Measurements from ENCODE around the gene SETD3. TPM values are rescaled to one million over a fixed set of nuclear protein-coding genes. Genes with fewer than 3 reads are reported as not detected.
A peak's percentile ranks its signal among the peaks of the same experiment; 100 is the strongest.

SETD3 gene
- total RNA-seq, 1 donor from 2014 or later = 60.6 TPM

GRCh38 chr14:99415496-99416281, 65.0 kb downstream of the SETD3 start:
- Mint-ChIP-seq H3K9me3 (no peaks in the 10 kb centered on the region), H3K36me3 (ENCODE audit: low read depth) (peaks cover 16% of the 10 kb centered on the region), H3K4me1 (ENCODE audit: low read depth) (peaks cover 26% of the 10 kb centered on the region), H3K4me3 (no peak overlapping the region), H3K27ac (no peak overlapping the region), H3K27me3 (ENCODE audit: insufficient read depth) (no peaks in the 10 kb centered on the region)
- intact Hi-C loops (cut with micrococcal nuclease) = loop anchor here (1.0 to 10.0 kb wide), 6 partner anchors 22 to 1277 kb away; partner anchors contain the start of gene BCL11B
- peak; percentile 55 for DNase-seq (ENCODE audit: low spot score)

- H3K9me3 Mint-ChIP-seq = no peaks in the 10 kb centered on the region
- no peak overlapping the region for H3K27ac Mint-ChIP-seq
- no peak overlapping the region for H3K4me3 Mint-ChIP-seq
- peaks cover 16% of the 10 kb centered on the region for H3K36me3 Mint-ChIP-seq (ENCODE audit: low read depth)
- no peaks in the 10 kb centered on the region for H3K27me3 Mint-ChIP-seq (ENCODE audit: insufficient read depth)
- intact Hi-C loops (cut with micrococcal nuclease) = loop anchor here (2.0 to 10.0 kb wide), 2 partner anchors 179 to 1275 kb away; no protein-coding TSS in a partner anchor
- no peak for DNase-seq (ENCODE audit: low spot score)
- H3K4me1 Mint-ChIP-seq (ENCODE audit: low read depth) = peaks cover 26% of the 10 kb centered on the region
Observed at GRCh38 chr14:99413911-99414310, 66.7 kb downstream of the SETD3 start.

GRCh38 chr14:99413172-99413571, 67.5 kb downstream of the SETD3 start:
- no peaks in the 10 kb centered on the region for H3K9me3 Mint-ChIP-seq
- intact Hi-C loops (cut with micrococcal nuclease) = loop anchor here (10.0 kb wide), 1 partner anchor 178 kb away; no protein-coding TSS in a partner anchor
- no peak for DNase-seq (ENCODE audit: low spot score)
- no peaks in the 10 kb centered on the region for H3K27me3 Mint-ChIP-seq (ENCODE audit: insufficient read depth)
- H3K27ac Mint-ChIP-seq = no peak overlapping the region
- peaks cover 15% of the 10 kb centered on the region for H3K36me3 Mint-ChIP-seq (ENCODE audit: low read depth)
- no peak overlapping the region for H3K4me3 Mint-ChIP-seq
- peaks cover 19% of the 10 kb centered on the region for H3K4me1 Mint-ChIP-seq (ENCODE audit: low read depth)

GRCh38 chr14:99412117-99413061, 68.3 kb downstream of the SETD3 start:
- Mint-ChIP-seq H3K27me3 (ENCODE audit: insufficient read depth) (no peaks in the 10 kb centered on the region), H3K4me1 (ENCODE audit: low read depth) (peaks cover 16% of the 10 kb centered on the region), H3K4me3 (no peak overlapping the region), H3K9me3 (no peaks in the 10 kb centered on the region), H3K27ac (peak overlapping the region; percentile 14), H3K36me3 (ENCODE audit: low read depth) (peaks cover 16% of the 10 kb centered on the region)
- intact Hi-C loops (cut with micrococcal nuclease) = loop anchor here (10.0 kb wide), 1 partner anchor 178 kb away; no protein-coding TSS in a partner anchor
- no peak for DNase-seq (ENCODE audit: low spot score)

- H3K27ac Mint-ChIP-seq = no peak overlapping the region
- H3K36me3 Mint-ChIP-seq (ENCODE audit: low read depth) = peaks cover 15% of the 10 kb centered on the region
- DNase-seq (ENCODE audit: low spot score) = no peak
- peaks cover 12% of the 10 kb centered on the region for H3K4me1 Mint-ChIP-seq (ENCODE audit: low read depth)
- no peaks in the 10 kb centered on the region for H3K9me3 Mint-ChIP-seq
- no peaks in the 10 kb centered on the region for H3K27me3 Mint-ChIP-seq (ENCODE audit: insufficient read depth)
- H3K4me3 Mint-ChIP-seq = no peak overlapping the region
- intact Hi-C loops (cut with micrococcal nuclease) = loop anchor here (10.0 kb wide), 1 partner anchor 175 kb away; no protein-coding TSS in a partner anchor
Observed at GRCh38 chr14:99410019-99410418, 70.6 kb downstream of the SETD3 start.

- Mint-ChIP-seq H3K4me3 (no peak overlapping the region), H3K36me3 (ENCODE audit: low read depth) (peaks cover 17% of the 10 kb centered on the region), H3K9me3 (no peaks in the 10 kb centered on the region), H3K27me3 (ENCODE audit: insufficient read depth) (no peaks in the 10 kb centered on the region), H3K27ac (no peak overlapping the region), H3K4me1 (ENCODE audit: low read depth) (peaks cover 12% of the 10 kb centered on the region)
- DNase-seq (ENCODE audit: low spot score) = no peak
- intact Hi-C loops (cut with micrococcal nuclease) = no loop called here
Observed at GRCh38 chr14:99408971-99409289, 71.7 kb downstream of the SETD3 start.

- H3K4me1 Mint-ChIP-seq (ENCODE audit: low read depth) = peaks cover 12% of the 10 kb centered on the region
- no peaks in the 10 kb centered on the region for H3K9me3 Mint-ChIP-seq
- intact Hi-C loops (cut with micrococcal nuclease) = no loop called here
- H3K36me3 Mint-ChIP-seq (ENCODE audit: low read depth) = peaks cover 17% of the 10 kb centered on the region
- no peak overlapping the region for H3K4me3 Mint-ChIP-seq
- H3K27me3 Mint-ChIP-seq (ENCODE audit: insufficient read depth) = no peaks in the 10 kb centered on the region
- no peak overlapping the region for H3K27ac Mint-ChIP-seq
- no peak for DNase-seq (ENCODE audit: low spot score)
Observed at GRCh38 chr14:99408286-99408970, 72.2 kb downstream of the SETD3 start.

GRCh38 chr14:99407416-99407815, 73.2 kb downstream of the SETD3 start:
- Mint-ChIP-seq H3K27me3 (ENCODE audit: insufficient read depth) (no peaks in the 10 kb centered on the region), H3K4me3 (no peak overlapping the region), H3K27ac (no peak overlapping the region), H3K9me3 (no peaks in the 10 kb centered on the region), H3K36me3 (ENCODE audit: low read depth) (peaks cover 22% of the 10 kb centered on the region), H3K4me1 (ENCODE audit: low read depth) (peaks cover 10% of the 10 kb centered on the region)
- intact Hi-C loops (cut with micrococcal nuclease) = no loop called here
- DNase-seq (ENCODE audit: low spot score) = no peak

GRCh38 chr14:99402950-99403349, 77.7 kb downstream of the SETD3 start:
- H3K27me3 Mint-ChIP-seq (ENCODE audit: insufficient read depth) = no peaks in the 10 kb centered on the region
- no peaks in the 10 kb centered on the region for H3K9me3 Mint-ChIP-seq
- H3K36me3 Mint-ChIP-seq (ENCODE audit: low read depth) = peaks cover 38% of the 10 kb centered on the region
- H3K27ac Mint-ChIP-seq = no peak overlapping the region
- intact Hi-C loops (cut with micrococcal nuclease) = no loop called here
- H3K4me1 Mint-ChIP-seq (ENCODE audit: low read depth) = peaks cover 12% of the 10 kb centered on the region
- no peak overlapping the region for H3K4me3 Mint-ChIP-seq
- no peak for DNase-seq (ENCODE audit: low spot score)

- no peak overlapping the region for H3K27ac Mint-ChIP-seq
- no peak for DNase-seq (ENCODE audit: low spot score)
- peaks cover 12% of the 10 kb centered on the region for H3K4me1 Mint-ChIP-seq (ENCODE audit: low read depth)
- H3K36me3 Mint-ChIP-seq (ENCODE audit: low read depth) = peaks cover 38% of the 10 kb centered on the region
- H3K9me3 Mint-ChIP-seq = no peaks in the 10 kb centered on the region
- intact Hi-C loops (cut with micrococcal nuclease) = no loop called here
- H3K27me3 Mint-ChIP-seq (ENCODE audit: insufficient read depth) = no peaks in the 10 kb centered on the region
- no peak overlapping the region for H3K4me3 Mint-ChIP-seq
Observed at GRCh38 chr14:99402285-99402648, 78.4 kb downstream of the SETD3 start.

- peaks cover 12% of the 10 kb centered on the region for H3K4me1 Mint-ChIP-seq (ENCODE audit: low read depth)
- H3K36me3 Mint-ChIP-seq (ENCODE audit: low read depth) = peaks cover 38% of the 10 kb centered on the region
- no peak overlapping the region for H3K4me3 Mint-ChIP-seq
- no peaks in the 10 kb centered on the region for H3K9me3 Mint-ChIP-seq
- intact Hi-C loops (cut with micrococcal nuclease) = no loop called here
- H3K27me3 Mint-ChIP-seq (ENCODE audit: insufficient read depth) = no peaks in the 10 kb centered on the region
- no peak overlapping the region for H3K27ac Mint-ChIP-seq
- no peak for DNase-seq (ENCODE audit: low spot score)
Observed at GRCh38 chr14:99401621-99402284, 78.9 kb downstream of the SETD3 start.

GRCh38 chr14:99401211-99401610, 79.4 kb downstream of the SETD3 start:
- H3K9me3 Mint-ChIP-seq = no peaks in the 10 kb centered on the region
- no peak overlapping the region for H3K27ac Mint-ChIP-seq
- H3K4me1 Mint-ChIP-seq (ENCODE audit: low read depth) = peaks cover 12% of the 10 kb centered on the region
- H3K36me3 Mint-ChIP-seq (ENCODE audit: low read depth) = peaks cover 35% of the 10 kb centered on the region
- no peak overlapping the region for H3K4me3 Mint-ChIP-seq
- intact Hi-C loops (cut with micrococcal nuclease) = no loop called here
- no peak for DNase-seq (ENCODE audit: low spot score)
- no peaks in the 10 kb centered on the region for H3K27me3 Mint-ChIP-seq (ENCODE audit: insufficient read depth)

Measured in activated T-helper 1 cell treated with anti-CD3 and anti-CD28 coated beads, Interleukin-12 subunit alpha, Interleukin-12 subunit beta, Interleukin-2, Interleukin-4 antibody, amounts not matched to agents 30 ng/mL and 10 ng/mL and 1 ng/mL, durations not matched to agents 14 hours and 24 hours and 36 hours (primary cell).